WTC11 (cell line): ENCODE measurements around the gene ASTN2. TPM values are rescaled to one million over a fixed set of nuclear protein-coding genes. Genes with fewer than 3 reads are reported as not detected.

Source experiments
- ATAC-seq: fragments of 200-7000 bp; cut with Tn5 transposase; 2 replicates; pipeline ENCODE4 v1.10.0; 2021; ENCODE audit warnings: mild to moderate bottlenecking, moderate library complexity
- CTCF ChIA-PET: fragments of 300-600 bp; sonication (Branson Sonifier 250); formaldehyde crosslinking; loops from one replicate; lab custom pipeline; 2021; ENCODE audit warnings: antibody characterized with exemption; lab: Charles Lee
- POLR2A ChIA-PET: fragments of 350-600 bp; sonication (Branson Sonifier 250); formaldehyde crosslinking; loops from one replicate; lab custom pipeline; 2021; ENCODE audit warnings: antibody characterized with exemption; lab: Charles Lee
- DNase-seq: peaks from one replicate; pipeline ENCODE4 v3.0.0; 2021; ENCODE audit warnings: low spot score
- H3K27ac Mint-ChIP-seq: 2 replicates; pipeline ENCODE4 v1.8.0; 2021; ENCODE audit warnings: mixed read lengths
- H3K27me3 Mint-ChIP-seq: 2 replicates; pipeline ENCODE4 v1.8.0; 2021; ENCODE audit warnings: low read depth, mild to moderate bottlenecking, moderate library complexity, mixed read lengths
- H3K36me3 Mint-ChIP-seq: 2 replicates; pipeline ENCODE4 v1.8.0; 2021; ENCODE audit warnings: mixed read lengths
- H3K4me1 Mint-ChIP-seq: 2 replicates; pipeline ENCODE4 v1.8.0; 2022; ENCODE audit warnings: mixed read lengths
- H3K4me3 Mint-ChIP-seq: 2 replicates; pipeline ENCODE4 v1.8.0; 2021; ENCODE audit warnings: mild to moderate bottlenecking, moderate library complexity, mixed read lengths
- H3K9me3 Mint-ChIP-seq: 2 replicates; pipeline ENCODE4 v1.8.0; 2021; ENCODE audit warnings: mixed read lengths
- CREB1 ChIP-seq: sonication (generic); formaldehyde crosslinking; IDR thresholded peaks from 2 replicates; pipeline ENCODE4 v1.8.0; 2023; ENCODE audit warnings: mild to moderate bottlenecking, missing genetic modification reagents
- ETV6 ChIP-seq: sonication (generic); formaldehyde crosslinking; IDR thresholded peaks from 2 replicates; pipeline ENCODE4 v1.8.1; 2022; ENCODE audit warnings: mild to moderate bottlenecking, missing genetic modification reagents
- FOXJ3 ChIP-seq: sonication (generic); formaldehyde crosslinking; IDR thresholded peaks from 2 replicates; pipeline ENCODE4 v1.9.0; 2021; ENCODE audit warnings: missing genetic modification reagents, mild to moderate bottlenecking, borderline replicate concordance
- GRHL2 ChIP-seq: fragments of 250-450 bp; sonication (Bioruptor Pico); IDR thresholded peaks from 2 replicates; pipeline ENCODE4 v1.8.0; 2022; ENCODE audit warnings: mild to moderate bottlenecking, moderate library complexity; ENCODE audit not compliant: insufficient replicate concordance, severe bottlenecking
- GTF2I ChIP-seq: fragments of 250-450 bp; sonication (Bioruptor Pico); conservative IDR thresholded peaks from 2 replicates; pipeline ENCODE4 v1.4.0; 2021; ENCODE audit warnings: mild to moderate bottlenecking
- KAT7 ChIP-seq: sonication (generic); formaldehyde crosslinking; IDR thresholded peaks from 2 replicates; pipeline ENCODE4 v1.8.1; 2023; ENCODE audit warnings: missing genetic modification reagents, mild to moderate bottlenecking, borderline replicate concordance
- MYBL2 ChIP-seq: sonication (generic); formaldehyde crosslinking; IDR thresholded peaks from 2 replicates; pipeline ENCODE4 v1.8.1; 2023; ENCODE audit warnings: mild to moderate bottlenecking, moderate library complexity, missing genetic modification reagents
- OVOL2 ChIP-seq: fragments of 250-450 bp; sonication (Bioruptor Pico); IDR thresholded peaks from 2 replicates; pipeline ENCODE4 v1.9.0; 2021; ENCODE audit warnings: mild to moderate bottlenecking, borderline replicate concordance
- PRRX2 ChIP-seq: fragments of 250-450 bp; sonication (Bioruptor Pico); IDR thresholded peaks from 2 replicates; pipeline ENCODE4 v1.8.0; 2021; ENCODE audit warnings: mild to moderate bottlenecking
- TP53 ChIP-seq: sonication (generic); formaldehyde crosslinking; IDR thresholded peaks from 2 replicates; pipeline ENCODE4 v1.8.1; 2023; ENCODE audit warnings: mild to moderate bottlenecking, missing genetic modification reagents
- ZNF219 ChIP-seq: sonication (generic); formaldehyde crosslinking; IDR thresholded peaks from 2 replicates; pipeline ENCODE4 v1.8.0; 2023; ENCODE audit warnings: missing genetic modification reagents, mild to moderate bottlenecking, borderline replicate concordance
- ZNF416 ChIP-seq: fragments of 250-450 bp; sonication (Bioruptor Pico); IDR thresholded peaks from 2 replicates; pipeline ENCODE4 v1.9.0; 2021; ENCODE audit warnings: mild to moderate bottlenecking, inconsistent platforms
- total RNA-seq: library from RNA; stranded (reverse); gene quantifications from 3 replicates; pipeline ENCODE4 v1.2.3, GENCODE V29; 2021
- TF ChIP-seq, protein P1 (sequence below): sonication (generic); formaldehyde crosslinking; IDR thresholded peaks from 2 replicates; pipeline ENCODE4 v1.8.1; 2023; ENCODE audit warnings: mild to moderate bottlenecking, missing genetic modification reagents, borderline replicate concordance
- TF ChIP-seq, protein P2 (sequence below): sonication (generic); formaldehyde crosslinking; IDR thresholded peaks from 2 replicates; pipeline ENCODE4 v1.8.1; 2023; ENCODE audit warnings: mild to moderate bottlenecking, missing genetic modification reagents, moderate library complexity
- TF ChIP-seq, protein P3 (sequence below): sonication (generic); formaldehyde crosslinking; IDR thresholded peaks from 2 replicates; pipeline ENCODE4 v1.8.1; 2023; ENCODE audit warnings: mild to moderate bottlenecking, missing genetic modification reagents
- TF ChIP-seq, protein P4 (sequence below): fragments of 250-450 bp; sonication (Bioruptor Pico); IDR thresholded peaks from 2 replicates; pipeline ENCODE4 v2.1.2; 2022; ENCODE audit warnings: mild to moderate bottlenecking, moderate library complexity
- TF ChIP-seq, protein P5 (sequence below): sonication (generic); formaldehyde crosslinking; IDR thresholded peaks from 2 replicates; pipeline ENCODE4 v1.8.1; 2023; ENCODE audit warnings: mild to moderate bottlenecking, missing genetic modification reagents, moderate library complexity
- TF ChIP-seq, protein P6 (sequence below): fragments of 200-600 bp; IDR thresholded peaks from 2 replicates; pipeline ENCODE4 v1.8.0; 2022; ENCODE audit warnings: antibody characterized with exemption
- TF ChIP-seq, protein P7 (sequence below): fragments of 250-450 bp; sonication (Bioruptor Pico); IDR thresholded peaks from 2 replicates; pipeline ENCODE4 v1.8.0; 2021; ENCODE audit warnings: mild to moderate bottlenecking
- TF ChIP-seq, protein P8 (sequence below): sonication (generic); formaldehyde crosslinking; IDR thresholded peaks from 2 replicates; pipeline ENCODE4 v1.8.0; 2023; ENCODE audit warnings: missing genetic modification reagents

ASTN2 gene
- total RNA-seq, 1 experiment from 2014 or later = 16.2 TPM

DNA sequence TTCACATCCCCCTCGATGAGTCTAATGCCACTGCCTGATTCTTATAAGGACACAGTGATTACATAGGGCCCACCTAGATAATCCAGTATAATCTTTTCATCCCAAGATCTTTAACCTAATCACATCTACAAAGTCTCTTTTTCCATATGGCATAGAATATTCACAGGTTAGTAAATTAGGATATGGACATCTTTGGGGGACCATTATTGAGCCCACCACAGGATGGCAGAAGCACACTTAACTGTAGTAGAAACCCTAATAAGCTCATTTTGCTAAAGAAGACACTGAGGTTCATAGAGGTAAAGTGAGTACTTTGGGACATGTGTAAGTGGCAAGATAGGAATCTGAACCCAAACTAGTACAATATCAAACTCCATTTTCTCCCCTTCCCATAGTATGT, 38.9 kb downstream of the ASTN2 start (continued):
- TF ChIP-seq GTF2I (CRISPR knock-in tag) = no peak
- TF ChIP-seq, protein P1, sequence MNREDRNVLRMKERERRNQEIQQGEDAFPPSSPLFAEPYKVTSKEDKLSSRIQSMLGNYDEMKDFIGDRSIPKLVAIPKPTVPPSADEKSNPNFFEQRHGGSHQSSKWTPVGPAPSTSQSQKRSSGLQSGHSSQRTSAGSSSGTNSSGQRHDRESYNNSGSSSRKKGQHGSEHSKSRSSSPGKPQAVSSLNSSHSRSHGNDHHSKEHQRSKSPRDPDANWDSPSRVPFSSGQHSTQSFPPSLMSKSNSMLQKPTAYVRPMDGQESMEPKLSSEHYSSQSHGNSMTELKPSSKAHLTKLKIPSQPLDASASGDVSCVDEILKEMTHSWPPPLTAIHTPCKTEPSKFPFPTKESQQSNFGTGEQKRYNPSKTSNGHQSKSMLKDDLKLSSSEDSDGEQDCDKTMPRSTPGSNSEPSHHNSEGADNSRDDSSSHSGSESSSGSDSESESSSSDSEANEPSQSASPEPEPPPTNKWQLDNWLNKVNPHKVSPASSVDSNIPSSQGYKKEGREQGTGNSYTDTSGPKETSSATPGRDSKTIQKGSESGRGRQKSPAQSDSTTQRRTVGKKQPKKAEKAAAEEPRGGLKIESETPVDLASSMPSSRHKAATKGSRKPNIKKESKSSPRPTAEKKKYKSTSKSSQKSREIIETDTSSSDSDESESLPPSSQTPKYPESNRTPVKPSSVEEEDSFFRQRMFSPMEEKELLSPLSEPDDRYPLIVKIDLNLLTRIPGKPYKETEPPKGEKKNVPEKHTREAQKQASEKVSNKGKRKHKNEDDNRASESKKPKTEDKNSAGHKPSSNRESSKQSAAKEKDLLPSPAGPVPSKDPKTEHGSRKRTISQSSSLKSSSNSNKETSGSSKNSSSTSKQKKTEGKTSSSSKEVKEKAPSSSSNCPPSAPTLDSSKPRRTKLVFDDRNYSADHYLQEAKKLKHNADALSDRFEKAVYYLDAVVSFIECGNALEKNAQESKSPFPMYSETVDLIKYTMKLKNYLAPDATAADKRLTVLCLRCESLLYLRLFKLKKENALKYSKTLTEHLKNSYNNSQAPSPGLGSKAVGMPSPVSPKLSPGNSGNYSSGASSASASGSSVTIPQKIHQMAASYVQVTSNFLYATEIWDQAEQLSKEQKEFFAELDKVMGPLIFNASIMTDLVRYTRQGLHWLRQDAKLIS (CRISPR knock-in tag) = no peak

DNA sequence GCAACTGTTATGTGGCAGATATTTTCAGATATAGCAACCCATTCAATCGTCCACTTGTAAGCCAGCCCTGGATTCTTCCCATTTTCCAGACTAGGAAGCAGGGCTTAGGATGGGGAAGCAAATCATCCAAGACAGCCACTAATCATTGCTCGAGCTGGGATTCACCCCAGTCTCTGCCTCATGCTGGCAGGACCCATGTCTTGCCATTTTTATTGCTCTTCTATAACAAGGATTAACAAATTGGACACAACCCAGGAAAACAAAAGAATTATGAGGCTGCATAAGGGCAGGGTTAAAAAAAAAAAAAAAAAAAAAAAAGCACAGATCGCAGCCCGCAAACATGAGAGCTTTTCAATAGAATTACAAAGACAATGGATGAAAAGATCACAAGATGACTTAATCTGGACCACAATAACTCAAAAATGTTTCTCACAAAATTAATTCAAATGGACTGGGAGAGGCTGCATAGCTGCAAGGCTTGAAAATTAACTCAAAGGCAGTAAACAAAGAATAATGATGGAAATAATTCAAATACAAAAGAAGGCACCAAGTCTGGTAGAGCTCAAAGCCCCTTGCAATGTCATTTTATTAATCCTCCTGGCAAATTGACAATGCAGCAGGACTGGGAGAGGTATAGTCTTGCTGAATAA, 40.7 kb downstream of the ASTN2 start:
- H3K36me3 Mint-ChIP-seq = no peaks in the 10 kb centered on the region
- H3K9me3 Mint-ChIP-seq = no peaks in the 10 kb centered on the region
- ATAC-seq = no peak
- DNase-seq = no peak
- CTCF ChIA-PET = interaction anchor here (0.9 to 3.4 kb wide), 3 partner anchors 19 to 39 kb away, joined by 3 to 17 read pairs (median 4); no protein-coding TSS in a partner anchor
- peaks cover 55% of the 10 kb centered on the region for H3K4me1 Mint-ChIP-seq
- no peaks in the 10 kb centered on the region for H3K27me3 Mint-ChIP-seq
- no peak overlapping the region for H3K27ac Mint-ChIP-seq
- no peak overlapping the region for H3K4me3 Mint-ChIP-seq
- TF ChIP-seq PRRX2 (CRISPR knock-in tag) (no peak), FOXJ3 (CRISPR knock-in tag) (no peak), ETV6 (no peak), GRHL2 (CRISPR knock-in tag) (no peak), KAT7 (no peak), ZNF416 (CRISPR knock-in tag) (no peak), CREB1 (CRISPR knock-in tag) (no peak), MYBL2 (CRISPR knock-in tag) (no peak), OVOL2 (CRISPR knock-in tag) (no peak), ZNF219 (CRISPR knock-in tag) (no peak), TP53 (no peak)
- TF ChIP-seq, protein P2, sequence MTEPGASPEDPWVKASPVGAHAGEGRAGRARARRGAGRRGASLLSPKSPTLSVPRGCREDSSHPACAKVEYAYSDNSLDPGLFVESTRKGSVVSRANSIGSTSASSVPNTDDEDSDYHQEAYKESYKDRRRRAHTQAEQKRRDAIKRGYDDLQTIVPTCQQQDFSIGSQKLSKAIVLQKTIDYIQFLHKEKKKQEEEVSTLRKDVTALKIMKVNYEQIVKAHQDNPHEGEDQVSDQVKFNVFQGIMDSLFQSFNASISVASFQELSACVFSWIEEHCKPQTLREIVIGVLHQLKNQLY = no peak
- TF ChIP-seq, protein P3, sequence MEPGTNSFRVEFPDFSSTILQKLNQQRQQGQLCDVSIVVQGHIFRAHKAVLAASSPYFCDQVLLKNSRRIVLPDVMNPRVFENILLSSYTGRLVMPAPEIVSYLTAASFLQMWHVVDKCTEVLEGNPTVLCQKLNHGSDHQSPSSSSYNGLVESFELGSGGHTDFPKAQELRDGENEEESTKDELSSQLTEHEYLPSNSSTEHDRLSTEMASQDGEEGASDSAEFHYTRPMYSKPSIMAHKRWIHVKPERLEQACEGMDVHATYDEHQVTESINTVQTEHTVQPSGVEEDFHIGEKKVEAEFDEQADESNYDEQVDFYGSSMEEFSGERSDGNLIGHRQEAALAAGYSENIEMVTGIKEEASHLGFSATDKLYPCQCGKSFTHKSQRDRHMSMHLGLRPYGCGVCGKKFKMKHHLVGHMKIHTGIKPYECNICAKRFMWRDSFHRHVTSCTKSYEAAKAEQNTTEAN (CRISPR knock-in tag) = no peak
- TF ChIP-seq, protein P4, sequence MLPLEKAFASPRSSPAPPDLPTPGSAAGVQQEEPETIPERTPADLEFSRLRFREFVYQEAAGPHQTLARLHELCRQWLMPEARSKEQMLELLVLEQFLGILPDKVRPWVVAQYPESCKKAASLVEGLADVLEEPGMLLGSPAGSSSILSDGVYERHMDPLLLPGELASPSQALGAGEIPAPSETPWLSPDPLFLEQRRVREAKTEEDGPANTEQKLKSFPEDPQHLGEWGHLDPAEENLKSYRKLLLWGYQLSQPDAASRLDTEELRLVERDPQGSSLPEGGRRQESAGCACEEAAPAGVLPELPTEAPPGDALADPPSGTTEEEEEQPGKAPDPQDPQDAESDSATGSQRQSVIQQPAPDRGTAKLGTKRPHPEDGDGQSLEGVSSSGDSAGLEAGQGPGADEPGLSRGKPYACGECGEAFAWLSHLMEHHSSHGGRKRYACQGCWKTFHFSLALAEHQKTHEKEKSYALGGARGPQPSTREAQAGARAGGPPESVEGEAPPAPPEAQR (CRISPR knock-in tag) = no peak
- TF ChIP-seq, protein P5, sequence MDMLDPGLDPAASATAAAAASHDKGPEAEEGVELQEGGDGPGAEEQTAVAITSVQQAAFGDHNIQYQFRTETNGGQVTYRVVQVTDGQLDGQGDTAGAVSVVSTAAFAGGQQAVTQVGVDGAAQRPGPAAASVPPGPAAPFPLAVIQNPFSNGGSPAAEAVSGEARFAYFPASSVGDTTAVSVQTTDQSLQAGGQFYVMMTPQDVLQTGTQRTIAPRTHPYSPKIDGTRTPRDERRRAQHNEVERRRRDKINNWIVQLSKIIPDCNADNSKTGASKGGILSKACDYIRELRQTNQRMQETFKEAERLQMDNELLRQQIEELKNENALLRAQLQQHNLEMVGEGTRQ = no peak
- TF ChIP-seq, protein P6, sequence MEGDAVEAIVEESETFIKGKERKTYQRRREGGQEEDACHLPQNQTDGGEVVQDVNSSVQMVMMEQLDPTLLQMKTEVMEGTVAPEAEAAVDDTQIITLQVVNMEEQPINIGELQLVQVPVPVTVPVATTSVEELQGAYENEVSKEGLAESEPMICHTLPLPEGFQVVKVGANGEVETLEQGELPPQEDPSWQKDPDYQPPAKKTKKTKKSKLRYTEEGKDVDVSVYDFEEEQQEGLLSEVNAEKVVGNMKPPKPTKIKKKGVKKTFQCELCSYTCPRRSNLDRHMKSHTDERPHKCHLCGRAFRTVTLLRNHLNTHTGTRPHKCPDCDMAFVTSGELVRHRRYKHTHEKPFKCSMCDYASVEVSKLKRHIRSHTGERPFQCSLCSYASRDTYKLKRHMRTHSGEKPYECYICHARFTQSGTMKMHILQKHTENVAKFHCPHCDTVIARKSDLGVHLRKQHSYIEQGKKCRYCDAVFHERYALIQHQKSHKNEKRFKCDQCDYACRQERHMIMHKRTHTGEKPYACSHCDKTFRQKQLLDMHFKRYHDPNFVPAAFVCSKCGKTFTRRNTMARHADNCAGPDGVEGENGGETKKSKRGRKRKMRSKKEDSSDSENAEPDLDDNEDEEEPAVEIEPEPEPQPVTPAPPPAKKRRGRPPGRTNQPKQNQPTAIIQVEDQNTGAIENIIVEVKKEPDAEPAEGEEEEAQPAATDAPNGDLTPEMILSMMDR = no peak
- TF ChIP-seq, protein P7, sequence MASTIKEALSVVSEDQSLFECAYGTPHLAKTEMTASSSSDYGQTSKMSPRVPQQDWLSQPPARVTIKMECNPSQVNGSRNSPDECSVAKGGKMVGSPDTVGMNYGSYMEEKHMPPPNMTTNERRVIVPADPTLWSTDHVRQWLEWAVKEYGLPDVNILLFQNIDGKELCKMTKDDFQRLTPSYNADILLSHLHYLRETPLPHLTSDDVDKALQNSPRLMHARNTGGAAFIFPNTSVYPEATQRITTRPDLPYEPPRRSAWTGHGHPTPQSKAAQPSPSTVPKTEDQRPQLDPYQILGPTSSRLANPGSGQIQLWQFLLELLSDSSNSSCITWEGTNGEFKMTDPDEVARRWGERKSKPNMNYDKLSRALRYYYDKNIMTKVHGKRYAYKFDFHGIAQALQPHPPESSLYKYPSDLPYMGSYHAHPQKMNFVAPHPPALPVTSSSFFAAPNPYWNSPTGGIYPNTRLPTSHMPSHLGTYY (CRISPR knock-in tag) = no peak
- TF ChIP-seq, protein P8, sequence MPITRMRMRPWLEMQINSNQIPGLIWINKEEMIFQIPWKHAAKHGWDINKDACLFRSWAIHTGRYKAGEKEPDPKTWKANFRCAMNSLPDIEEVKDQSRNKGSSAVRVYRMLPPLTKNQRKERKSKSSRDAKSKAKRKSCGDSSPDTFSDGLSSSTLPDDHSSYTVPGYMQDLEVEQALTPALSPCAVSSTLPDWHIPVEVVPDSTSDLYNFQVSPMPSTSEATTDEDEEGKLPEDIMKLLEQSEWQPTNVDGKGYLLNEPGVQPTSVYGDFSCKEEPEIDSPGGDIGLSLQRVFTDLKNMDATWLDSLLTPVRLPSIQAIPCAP (CRISPR knock-in tag) = no peak
- POLR2A ChIA-PET = no interaction called here
